Cardiac muscle cell (in vitro differentiated cells and primary cell): ENCODE data around the gene CACNB4. TPM values are rescaled to one million over a fixed set of nuclear protein-coding genes. Genes with fewer than 3 reads are reported as not detected.
"Not testable (repeated sequence)": the region's sequence is repeated elsewhere in the genome, so short reads cannot be mapped to it uniquely, and the experiment has no call there.

Experiments
- DNase-seq, 2 donors: peaks; one replicate each; pipeline versions ENCODE4 v3.0.0 to v3.0.0-alpha.2; 2010 to 2017; ENCODE audit warnings: low read depth in 1 of 2, low spot score in 1 of 2
- H3K27ac ChIP-seq: fragments of 200-600 bp; sonication (generic); 2 replicates; pipeline ENCODE4 v1.5.1; 2016
- H3K27me3 ChIP-seq: fragments of 200-600 bp; sonication (generic); 2 replicates; pipeline ENCODE4 v1.6.0; 2016; ENCODE audit warnings: control low read depth
- H3K36me3 ChIP-seq: fragments of 200-600 bp; sonication (generic); 2 replicates; pipeline ENCODE4 v1.5.1; 2016; ENCODE audit warnings: control low read depth
- H3K4me1 ChIP-seq: fragments of 200-600 bp; sonication (generic); 2 replicates; pipeline ENCODE4 v1.8.1; 2017; ENCODE audit warnings: low read depth, mild to moderate bottlenecking, mixed run types
- H3K4me3 ChIP-seq: fragments of 200-600 bp; sonication (generic); 2 replicates; pipeline ENCODE4 v1.5.1; 2016; ENCODE audit warnings: mild to moderate bottlenecking
- H3K9me3 ChIP-seq: fragments of 200-600 bp; sonication (generic); 2 replicates; pipeline ENCODE4 v1.5.1; 2017; ENCODE audit warnings: low read depth, mild to moderate bottlenecking, control low read depth
- polyA plus RNA-seq: library from polyadenylated mRNA; unstranded; fragments of >200 nt; fragmentation: Nextera tagmentation; extraction: Ambion mirVana; gene quantifications from 2 replicates; pipeline ENCODE4 v1.2.1, GENCODE V29; 2016
- total RNA-seq: library from RNA; depleted of rRNA; stranded (reverse); fragments of >200 nt; gene quantifications from 2 replicates; pipeline ENCODE4 v1.2.3, GENCODE V29; 2016
- TF ChIP-seq, protein P1 (sequence below): IDR thresholded peaks from 2 replicates; pipeline ENCODE4 v1.5.1; 2012; ENCODE audit warnings: low read depth, mild to moderate bottlenecking, low read length

The CACNB4 gene
- total and polyA plus RNA-seq, 2 experiments from 2014 or later = 0.09 to 0.18 TPM

DNA sequence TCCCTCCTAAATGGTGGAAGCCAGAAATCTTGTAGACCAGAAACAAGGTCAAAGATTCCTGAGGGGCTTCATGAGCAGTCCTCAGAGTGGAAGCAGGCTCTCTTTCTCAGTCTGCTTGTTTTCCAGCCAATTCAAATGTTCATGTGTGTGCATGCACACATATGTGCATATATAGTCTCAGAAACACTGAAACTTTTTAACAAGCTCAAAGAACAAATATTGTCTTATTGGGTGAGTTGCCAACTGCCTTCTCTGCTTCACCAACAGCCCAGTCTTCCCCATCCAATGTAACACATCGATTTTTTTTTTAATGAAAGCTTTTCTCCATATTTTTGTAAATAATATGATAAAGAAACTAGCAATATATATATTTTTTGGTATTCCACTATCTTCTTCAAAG is 3.7 kb downstream of the CACNB4 start:
- Histone ChIP-seq H3K27me3 (peaks cover 65% of the 10 kb centered on the region), H3K36me3 (no peaks in the 10 kb centered on the region)
- TF ChIP-seq, protein P1, sequence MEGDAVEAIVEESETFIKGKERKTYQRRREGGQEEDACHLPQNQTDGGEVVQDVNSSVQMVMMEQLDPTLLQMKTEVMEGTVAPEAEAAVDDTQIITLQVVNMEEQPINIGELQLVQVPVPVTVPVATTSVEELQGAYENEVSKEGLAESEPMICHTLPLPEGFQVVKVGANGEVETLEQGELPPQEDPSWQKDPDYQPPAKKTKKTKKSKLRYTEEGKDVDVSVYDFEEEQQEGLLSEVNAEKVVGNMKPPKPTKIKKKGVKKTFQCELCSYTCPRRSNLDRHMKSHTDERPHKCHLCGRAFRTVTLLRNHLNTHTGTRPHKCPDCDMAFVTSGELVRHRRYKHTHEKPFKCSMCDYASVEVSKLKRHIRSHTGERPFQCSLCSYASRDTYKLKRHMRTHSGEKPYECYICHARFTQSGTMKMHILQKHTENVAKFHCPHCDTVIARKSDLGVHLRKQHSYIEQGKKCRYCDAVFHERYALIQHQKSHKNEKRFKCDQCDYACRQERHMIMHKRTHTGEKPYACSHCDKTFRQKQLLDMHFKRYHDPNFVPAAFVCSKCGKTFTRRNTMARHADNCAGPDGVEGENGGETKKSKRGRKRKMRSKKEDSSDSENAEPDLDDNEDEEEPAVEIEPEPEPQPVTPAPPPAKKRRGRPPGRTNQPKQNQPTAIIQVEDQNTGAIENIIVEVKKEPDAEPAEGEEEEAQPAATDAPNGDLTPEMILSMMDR = no peak

DNA sequence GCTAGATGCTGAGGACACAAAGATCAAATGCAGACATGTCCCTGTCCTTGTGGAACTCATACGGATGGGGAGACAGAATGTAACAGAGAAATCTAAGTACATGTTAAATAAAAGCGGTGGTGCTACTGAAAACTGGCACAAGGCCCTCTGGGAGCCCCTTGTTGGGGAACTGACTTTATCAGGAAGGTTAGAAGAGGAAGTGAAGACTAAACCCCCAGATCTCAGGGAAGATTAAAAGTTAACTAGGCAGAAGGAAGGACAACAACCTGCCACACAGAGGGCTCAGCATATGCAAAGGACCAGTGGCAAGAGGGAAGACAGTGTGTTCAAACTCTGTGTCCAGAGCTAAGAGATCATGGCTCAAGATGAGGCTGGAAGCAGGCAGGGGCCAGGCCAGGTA is 4.8 kb downstream of the CACNB4 start:
- Histone ChIP-seq H3K4me3 (no peak overlapping the region), H3K4me1 (peaks cover 2% of the 10 kb centered on the region), H3K9me3 (no peaks in the 10 kb centered on the region), H3K36me3 (no peaks in the 10 kb centered on the region), H3K27me3 (peaks cover 54% of the 10 kb centered on the region), H3K27ac (no peak overlapping the region)
- DNase-seq = no peak
- TF ChIP-seq, protein P1 = no peak

More for the DNA sequence above, 3.7 kb downstream of the CACNB4 start:
- DNase-seq = no peak
- Histone ChIP-seq H3K4me1 (peaks cover 8% of the 10 kb centered on the region), H3K27ac (no peak overlapping the region), H3K4me3 (no peak overlapping the region), H3K9me3 (no peaks in the 10 kb centered on the region)

DNA sequence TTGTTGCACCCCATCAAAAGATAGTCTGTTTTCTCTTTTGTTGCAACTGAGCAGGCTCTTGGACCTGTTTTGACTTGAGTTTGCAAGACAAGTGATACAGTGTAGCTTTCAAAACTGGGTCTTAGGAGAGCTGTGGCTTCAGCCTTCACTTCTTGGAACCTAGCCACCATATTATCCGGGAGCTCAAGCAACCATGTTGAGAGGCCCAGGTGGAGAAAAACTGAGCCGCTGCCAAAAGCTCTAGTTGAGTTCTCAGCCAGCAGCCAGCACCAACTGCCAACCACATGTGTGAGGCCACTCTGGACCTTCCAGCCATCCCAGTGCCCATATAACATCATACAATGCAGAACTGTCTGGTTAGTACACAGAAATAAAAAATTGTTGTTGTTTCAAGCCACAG is 5.4 kb downstream of the CACNB4 start:
- H3K9me3 ChIP-seq = no peaks in the 10 kb centered on the region
- no peak overlapping the region for H3K4me3 ChIP-seq
- DNase-seq = peak in 1 of 2 donors; percentile 4
- TF ChIP-seq, protein P1 = no peak
- peaks cover 48% of the 10 kb centered on the region for H3K27me3 ChIP-seq
- H3K36me3 ChIP-seq = no peaks in the 10 kb centered on the region
- H3K4me1 ChIP-seq = peaks cover 2% of the 10 kb centered on the region
- H3K27ac ChIP-seq = no peak overlapping the region

DNA sequence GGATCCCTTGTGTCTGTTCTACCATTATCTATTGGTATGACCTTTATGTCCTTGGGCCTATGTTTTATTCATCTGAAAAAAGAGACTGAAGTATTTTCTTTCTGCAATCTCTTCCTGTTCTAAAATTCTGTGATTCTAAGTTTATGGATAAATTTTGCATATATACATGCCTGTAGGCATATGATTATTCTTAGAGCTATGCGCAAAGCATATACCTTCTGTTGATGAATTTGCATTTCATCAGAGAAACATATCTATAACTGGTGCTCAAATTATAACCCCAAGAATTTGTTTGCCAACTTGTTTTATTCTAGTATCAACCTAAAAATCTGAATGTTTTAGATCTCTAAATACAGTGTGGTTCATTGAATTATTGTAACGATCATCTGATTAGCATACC is 6.7 kb downstream of the CACNB4 start:
- Histone ChIP-seq H3K9me3 (no peaks in the 10 kb centered on the region), H3K4me1 (no peaks in the 10 kb centered on the region), H3K27ac (no peak overlapping the region), H3K36me3 (no peaks in the 10 kb centered on the region), H3K27me3 (peaks cover 34% of the 10 kb centered on the region), H3K4me3 (no peak overlapping the region)
- no peak for DNase-seq
- TF ChIP-seq, protein P1 = no peak

DNA sequence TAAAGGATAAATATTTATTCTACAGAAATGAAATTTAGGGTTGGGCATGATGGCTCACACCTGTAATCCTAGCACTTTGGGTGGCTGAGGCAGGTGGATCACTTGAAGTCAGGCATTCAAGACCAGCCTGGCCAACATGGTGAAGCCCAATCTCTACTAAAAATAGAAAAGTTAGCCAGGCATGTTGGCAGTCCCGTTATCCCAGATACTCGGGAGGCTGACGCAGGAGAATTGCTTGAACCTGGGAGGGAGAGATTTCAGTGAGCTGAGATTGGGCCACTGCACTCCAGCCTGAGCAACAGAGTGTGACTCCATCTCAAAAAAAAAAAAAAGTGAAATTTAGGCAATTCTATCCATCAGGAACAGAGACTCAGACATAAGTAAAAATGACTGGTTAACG is 8.1 kb downstream of the CACNB4 start:
- H3K27me3 ChIP-seq = peaks cover 21% of the 10 kb centered on the region
- not testable (repeated sequence) for H3K4me3 ChIP-seq, DNase-seq, H3K27ac ChIP-seq, H3K4me1 ChIP-seq, H3K9me3 ChIP-seq, H3K36me3 ChIP-seq

DNA sequence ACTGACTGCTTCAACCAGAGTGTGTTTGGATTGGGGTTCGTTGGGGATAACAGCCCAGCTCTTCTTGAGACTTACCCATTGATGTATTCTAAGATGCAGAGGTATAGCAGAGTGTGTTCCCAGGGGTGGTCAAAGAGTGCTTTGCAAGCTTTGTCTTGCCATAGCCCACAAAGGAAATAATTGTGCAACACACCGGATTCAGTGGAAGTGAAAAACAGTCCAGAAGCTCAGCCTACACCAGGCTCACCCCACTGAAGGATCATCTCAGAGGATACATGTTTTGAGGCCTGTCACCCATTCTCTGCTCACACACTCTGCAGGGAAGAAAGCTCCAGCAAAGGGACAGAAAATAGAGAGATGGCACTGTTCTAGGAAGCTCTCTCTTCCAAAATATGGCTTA is 9.6 kb downstream of the CACNB4 start:
- H3K27ac ChIP-seq = no peak overlapping the region
- H3K27me3 ChIP-seq = peaks cover 6% of the 10 kb centered on the region
- H3K4me3 ChIP-seq = no peak overlapping the region
- DNase-seq = peak in 1 of 2 donors; percentile 27
- no peaks in the 10 kb centered on the region for H3K9me3 ChIP-seq
- TF ChIP-seq, protein P1 = no peak
- H3K36me3 ChIP-seq = no peaks in the 10 kb centered on the region
- H3K4me1 ChIP-seq = no peaks in the 10 kb centered on the region
